SU-DHL-6 (cell line): ENCODE measurements around the gene RBM19.

Experiments
- H2AFZ ChIP-seq: fragments of 200-600 bp; sonication (generic); 2 replicates; pipeline ENCODE4 v1.6.1; 2014; ENCODE audit warnings: low read depth, mild to moderate bottlenecking, moderate library complexity, mixed read lengths, antibody characterized with exemption, low read length; ENCODE audit not compliant: severe bottlenecking
- H3F3A ChIP-seq: fragments of 200-600 bp; shearing (Covaris generic); 2 replicates; pipeline ENCODE4 v1.6.0; 2016; ENCODE audit warnings: antibody characterized with exemption, mild to moderate bottlenecking; ENCODE audit not compliant: insufficient read depth
- H3K27ac ChIP-seq: fragments of 200-600 bp; sonication (generic); 2 replicates; pipeline ENCODE4 v1.5.1; 2016; ENCODE audit warnings: low read depth, mild to moderate bottlenecking, low read length, moderate library complexity, mixed read lengths
- H3K27me3 ChIP-seq: fragments of 200-600 bp; sonication (generic), shearing (Covaris generic); 2 replicates; pipeline ENCODE4 v1.6.0; 2014; ENCODE audit warnings: mild to moderate bottlenecking, low read length
- H3K36me3 ChIP-seq: fragments of 200-600 bp; sonication (generic); 2 replicates; pipeline ENCODE4 v1.6.1; 2014; ENCODE audit warnings: mild to moderate bottlenecking, low read length, mixed read lengths
- H3K4me2 ChIP-seq: fragments of 300-600, 200-600 bp; shearing (Covaris generic), sonication (generic); 2 replicates; pipeline ENCODE4 v1.6.0; 2014; ENCODE audit warnings: low read length, low read depth, mild to moderate bottlenecking; ENCODE audit not compliant: poor library complexity, severe bottlenecking
- H3K4me3 ChIP-seq: fragments of 200-600 bp; sonication (generic); 2 replicates; pipeline ENCODE4 v1.5.1; 2014; ENCODE audit warnings: antibody characterized with exemption, low read length, mild to moderate bottlenecking, mixed read lengths; ENCODE audit not compliant: insufficient read depth, poor library complexity, severe bottlenecking
- H3K79me2 ChIP-seq: fragments of 200-600 bp; sonication (generic); 2 replicates; pipeline ENCODE4 v1.6.1; 2014; ENCODE audit warnings: mild to moderate bottlenecking, low read length, moderate library complexity; ENCODE audit not compliant: insufficient read depth
- H3K9ac ChIP-seq: fragments of 200-600 bp; sonication (generic); 2 replicates; pipeline ENCODE4 v1.7.0; 2014; ENCODE audit warnings: mild to moderate bottlenecking, low read length
- H3K9me2 ChIP-seq: fragments of 200-600 bp; sonication (generic); replicated peaks from 2 replicates; pipeline ENCODE4 v1.6.1; 2014; ENCODE audit warnings: low read length; ENCODE audit not compliant: insufficient read depth
- H3K9me3 ChIP-seq: fragments of 200-600 bp; sonication (generic); 2 replicates; pipeline ENCODE4 v1.6.1; 2014; ENCODE audit warnings: low read length, mixed read lengths; ENCODE audit not compliant: insufficient read depth
- H4K20me1 ChIP-seq: fragments of 200-600 bp; sonication (generic); 2 replicates; pipeline ENCODE4 v1.6.1; 2014; ENCODE audit warnings: low read depth, mild to moderate bottlenecking, antibody characterized with exemption, low read length, moderate library complexity, mixed read lengths
- CTCF ChIP-seq: fragments of 200-600 bp; sonication (generic); IDR thresholded peaks from one replicate; pipeline ENCODE4 v1.5.1; 2017; ENCODE audit warnings: antibody characterized with exemption, mild to moderate bottlenecking, low read length, moderate library complexity; ENCODE audit not compliant: insufficient read depth, poor library complexity, severe bottlenecking
- EZH2phosphoT487 ChIP-seq: fragments of 200-600 bp; sonication (generic), shearing (Covaris generic); conservative IDR thresholded peaks from 2 replicates; pipeline ENCODE4 v1.6.1; 2018; ENCODE audit warnings: mild to moderate bottlenecking, antibody characterized with exemption, low read length, moderate library complexity, mixed read lengths

RBM19 gene

GRCh38 chr12:113940357-113941207 is 25.5 kb downstream of the RBM19 start:
- Histone ChIP-seq H4K20me1 (no peaks in the 10 kb centered on the region), H3K9ac (no peak overlapping the region), H3F3A (no peaks in the 10 kb centered on the region), H2AFZ (no peak overlapping the region), H3K36me3 (no peaks in the 10 kb centered on the region), H3K4me3 (no peak overlapping the region), H3K27me3 (no peaks in the 10 kb centered on the region), H3K9me2 (no peaks in the 10 kb centered on the region), H3K79me2 (no peaks in the 10 kb centered on the region), H3K4me2 (no peak overlapping the region), H3K27ac (no peak overlapping the region), H3K9me3 (no peaks in the 10 kb centered on the region)
- TF ChIP-seq EZH2phosphoT487 (no peak), CTCF (no peak)

- Histone ChIP-seq H3K27me3 (no peaks in the 10 kb centered on the region), H3K9ac (no peak overlapping the region), H3K79me2 (no peaks in the 10 kb centered on the region), H2AFZ (no peak overlapping the region), H3K9me2 (no peaks in the 10 kb centered on the region), H3K27ac (no peak overlapping the region), H3K36me3 (no peaks in the 10 kb centered on the region), H3K9me3 (no peaks in the 10 kb centered on the region), H3K4me3 (no peak overlapping the region), H4K20me1 (no peaks in the 10 kb centered on the region), H3K4me2 (no peak overlapping the region), H3F3A (no peaks in the 10 kb centered on the region)
- TF ChIP-seq CTCF (no peak), EZH2phosphoT487 (no peak)
Observed at GRCh38 chr12:113939867-113940266, 26.3 kb downstream of the RBM19 start.

GRCh38 chr12:113938471-113938870 is 27.7 kb downstream of the RBM19 start:
- H3F3A ChIP-seq: no peaks in the 10 kb centered on the region
- TF ChIP-seq CTCF: no peak
- TF ChIP-seq EZH2phosphoT487: no peak
- no peaks in the 10 kb centered on the region for H3K36me3 ChIP-seq
- H3K27me3 ChIP-seq: no peaks in the 10 kb centered on the region
- no peak overlapping the region for H2AFZ ChIP-seq
- H3K4me3 ChIP-seq: no peak overlapping the region
- H4K20me1 ChIP-seq: no peaks in the 10 kb centered on the region
- no peaks in the 10 kb centered on the region for H3K9me2 ChIP-seq
- H3K27ac ChIP-seq: no peak overlapping the region
- H3K4me2 ChIP-seq: no peak overlapping the region
- no peaks in the 10 kb centered on the region for H3K9me3 ChIP-seq
- H3K9ac ChIP-seq: no peak overlapping the region
- H3K79me2 ChIP-seq: no peaks in the 10 kb centered on the region
